SK-N-SH (cell line): ENCODE data around the gene BCL11B. TPM values are rescaled to one million over a fixed set of nuclear protein-coding genes. Genes with fewer than 3 reads are reported as not detected.

Experiments
- CTCF ChIA-PET: fragments of 300-600, 350-600 bp; formaldehyde crosslinking; extraction: SDS; loops from one replicate; lab custom pipeline; 2021; lab: Yijun Ruan, JAX
- POLR2A ChIA-PET: fragments of 350-600 bp; sonication (Branson Sonifier 250); formaldehyde crosslinking; extraction: SDS; loops from one replicate; lab custom pipeline; 2020; ENCODE audit warnings: antibody characterized with exemption, inconsistent platforms; lab: Yijun Ruan, JAX
- DNase-seq: peaks from one replicate; pipeline ENCODE4 v3.0.0; 2012
- H2AFZ ChIP-seq: fragments of 200-600 bp; sonication (generic); 2 replicates; pipeline ENCODE4 v1.8.1; 2016; ENCODE audit warnings: antibody characterized with exemption, mild to moderate bottlenecking, low read depth
- H3F3A ChIP-seq: fragments of 200-600 bp; sonication (generic); replicated peaks from 2 replicates; pipeline ENCODE3; 2016; ENCODE audit warnings: antibody characterized with exemption, mild to moderate bottlenecking; ENCODE audit not compliant: insufficient read depth
- H3K27ac ChIP-seq, 2 experiments: fragments of 200-500 bp in 1 of 2; fragments of 200-600 bp in 1 of 2; sonication (Bioruptor generic) in 1 of 2; sonication (generic), shearing (Covaris generic) in 1 of 2; 2 replicates each; pipeline versions ENCODE4 v1.5.1 to v1.6.1; 2014 to 2016; ENCODE audit warnings: low read depth in 2 of 2, inconsistent platforms in 1 of 2, low read length in 1 of 2, mild to moderate bottlenecking in 1 of 2, mixed read lengths in 1 of 2
- H3K27me3 ChIP-seq: fragments of 200-600 bp; sonication (generic), shearing (Covaris generic); 2 replicates; pipeline ENCODE4 v1.6.1; 2016; ENCODE audit warnings: mixed run types; ENCODE audit not compliant: insufficient read depth
- H3K36me3 ChIP-seq, 2 experiments: fragments of 200-500 bp in 1 of 2; fragments of 200-600 bp in 1 of 2; sonication (Bioruptor generic) in 1 of 2; sonication (generic) in 1 of 2; replicated peaks in 1 of 2; 2 replicates each; pipeline versions ENCODE3 to v1.5.1; 2014 to 2016; ENCODE audit warnings: low read length in 1 of 2, mild to moderate bottlenecking in 1 of 2; ENCODE audit not compliant: insufficient read depth in 2 of 2, control insufficient read depth in 1 of 2
- H3K4me1 ChIP-seq, 2 experiments: fragments of 200-500 bp in 1 of 2; fragments of 200-600 bp in 1 of 2; sonication (Bioruptor generic) in 1 of 2; sonication (generic), shearing (Covaris generic) in 1 of 2; 2 replicates each; pipeline versions ENCODE4 v1.5.1 to v1.6.1; 2014 to 2016; ENCODE audit warnings: low read depth in 1 of 2, low read length in 1 of 2, mixed run types in 1 of 2; ENCODE audit not compliant: insufficient read depth in 2 of 2, control insufficient read depth in 1 of 2
- H3K4me2 ChIP-seq: fragments of 200-600 bp; sonication (generic), shearing (Covaris generic); 2 replicates; pipeline ENCODE4 v1.6.1; 2017; ENCODE audit warnings: mixed run types
- H3K4me3 ChIP-seq, 2 experiments: fragments of 200-500 bp in 1 of 2; fragments of 200-600 bp in 1 of 2; sonication (Bioruptor generic) in 1 of 2; sonication (generic), shearing (Covaris generic) in 1 of 2; 2 replicates each; pipeline versions ENCODE4 v1.5.1 to v1.8.1; 2014 to 2016; ENCODE audit warnings: low read depth in 2 of 2, inconsistent platforms in 1 of 2, low read length in 1 of 2, mild to moderate bottlenecking in 1 of 2, mixed read lengths in 1 of 2, moderate library complexity in 1 of 2
- H3K79me2 ChIP-seq: fragments of 200-600 bp; sonication (generic); 2 replicates; pipeline ENCODE4 v1.8.1; 2017; ENCODE audit warnings: mild to moderate bottlenecking; ENCODE audit not compliant: insufficient read depth
- H3K9ac ChIP-seq: fragments of 200-600 bp; sonication (generic); 2 replicates; pipeline ENCODE4 v1.6.1; 2017; ENCODE audit warnings: mixed run types
- H3K9me2 ChIP-seq: fragments of 200-600 bp; sonication (generic); 2 replicates; pipeline ENCODE4 v1.6.1; 2017; ENCODE audit warnings: mixed run types
- H3K9me3 ChIP-seq: fragments of 200-600 bp; sonication (generic); 2 replicates; pipeline ENCODE4 v1.6.1; 2017; ENCODE audit warnings: mixed run types, mild to moderate bottlenecking, moderate library complexity
- H4K20me1 ChIP-seq: fragments of 200-600 bp; sonication (generic); 2 replicates; pipeline ENCODE4 v1.6.1; 2017; ENCODE audit warnings: mild to moderate bottlenecking, mixed run types; ENCODE audit not compliant: insufficient read depth
- ELF1 ChIP-seq: IDR thresholded peaks from 2 replicates; pipeline ENCODE4 v1.4.0; 2012
- EP300 ChIP-seq, 2 experiments: IDR thresholded peaks; 2 replicates each; pipeline versions ENCODE4 v1.4.0 to v1.6.1; 2012; ENCODE audit warnings: borderline replicate concordance in 1 of 2, low read depth in 1 of 2, low read length in 1 of 2
- FOSL2 ChIP-seq: IDR thresholded peaks from 2 replicates; pipeline ENCODE4 v1.4.0; 2012; ENCODE audit warnings: low read depth, mild to moderate bottlenecking, moderate library complexity, borderline replicate concordance
- FOXJ3 ChIP-seq: sonication (generic); formaldehyde crosslinking; IDR thresholded peaks from 2 replicates; pipeline ENCODE4 v1.5.1; 2020; ENCODE audit warnings: mild to moderate bottlenecking, missing genetic modification reagents
- FOXM1 ChIP-seq: IDR thresholded peaks from 2 replicates; pipeline ENCODE4 v1.4.0; 2012; ENCODE audit warnings: low read depth, mild to moderate bottlenecking
- IRF3 ChIP-seq: fragments of 150-350 bp; IDR thresholded peaks from 2 replicates; pipeline ENCODE4 v1.6.1; 2016; ENCODE audit warnings: mild to moderate bottlenecking, low read depth, low read length
- JUND ChIP-seq: IDR thresholded peaks from 2 replicates; pipeline ENCODE4 v1.4.0; 2012
- MEF2A ChIP-seq: IDR thresholded peaks from 2 replicates; pipeline ENCODE4 v1.4.0; 2012; ENCODE audit warnings: low read depth, borderline replicate concordance
- MXI1 ChIP-seq: IDR thresholded peaks from 2 replicates; pipeline ENCODE4 v1.6.1; 2012; ENCODE audit warnings: mild to moderate bottlenecking, low read depth, low read length, improper control_type of control experiment
- NFIC ChIP-seq: IDR thresholded peaks from 2 replicates; pipeline ENCODE4 v1.4.0; 2012; ENCODE audit warnings: borderline replicate concordance
- NRF1 ChIP-seq: IDR thresholded peaks from 2 replicates; pipeline ENCODE4 v1.6.1; 2012; ENCODE audit warnings: low read depth, mild to moderate bottlenecking, low read length
- RCOR1 ChIP-seq: fragments of 150-350 bp; IDR thresholded peaks from 2 replicates; pipeline ENCODE4 v1.6.1; 2017; ENCODE audit warnings: antibody characterized with exemption, low read length
- REST ChIP-seq: IDR thresholded peaks from 2 replicates; pipeline ENCODE4 v1.6.1; 2012; ENCODE audit warnings: mild to moderate bottlenecking, low read depth, low read length, moderate library complexity
- RXRA ChIP-seq: IDR thresholded peaks from 2 replicates; pipeline ENCODE4 v1.4.0; 2012; ENCODE audit warnings: low read depth, mild to moderate bottlenecking, borderline replicate concordance
- SMC3 ChIP-seq: IDR thresholded peaks from 2 replicates; pipeline ENCODE4 v1.6.1; 2012; ENCODE audit warnings: low read depth, low read length, improper control_type of control experiment
- TAF1 ChIP-seq: IDR thresholded peaks from 2 replicates; pipeline ENCODE4 v1.6.1; 2012; ENCODE audit warnings: low read depth, mild to moderate bottlenecking, low read length, moderate library complexity, borderline replicate concordance
- USF1 ChIP-seq: IDR thresholded peaks from 2 replicates; pipeline ENCODE4 v1.4.0; 2012; ENCODE audit warnings: low read depth, borderline replicate concordance
- YY1 ChIP-seq: IDR thresholded peaks from 2 replicates; pipeline ENCODE4 v1.4.0; 2012; ENCODE audit warnings: low read depth, mild to moderate bottlenecking
- WGBS: methylation state at CpG from one replicate; pipeline ENCODE4 v1.1.6; 2017; ENCODE audit warnings: low lambda C conversion rate; 5-methylcytosine and 5-hydroxymethylcytosine counted together
- polyA plus RNA-seq, 3 experiments: library from polyadenylated mRNA; depleted of rRNA; stranded (reverse); fragments of >200 nt; gene quantifications; 2 replicates each; pipeline ENCODE4 v1.2.3, GENCODE V29; 2012
- TF ChIP-seq, protein P1 (sequence below): IDR thresholded peaks from 2 replicates; pipeline ENCODE4; 2012
- TF ChIP-seq, protein P2 (sequence below): fragments of 150-350 bp; IDR thresholded peaks from 2 replicates; pipeline ENCODE4 v1.6.1; 2017; ENCODE audit warnings: antibody characterized with exemption, low read length, low read depth, borderline replicate concordance

BCL11B gene
- polyA plus RNA-seq, 1 of the 3 experiments (the other 2 are of a cell fraction): not detected

DNA sequence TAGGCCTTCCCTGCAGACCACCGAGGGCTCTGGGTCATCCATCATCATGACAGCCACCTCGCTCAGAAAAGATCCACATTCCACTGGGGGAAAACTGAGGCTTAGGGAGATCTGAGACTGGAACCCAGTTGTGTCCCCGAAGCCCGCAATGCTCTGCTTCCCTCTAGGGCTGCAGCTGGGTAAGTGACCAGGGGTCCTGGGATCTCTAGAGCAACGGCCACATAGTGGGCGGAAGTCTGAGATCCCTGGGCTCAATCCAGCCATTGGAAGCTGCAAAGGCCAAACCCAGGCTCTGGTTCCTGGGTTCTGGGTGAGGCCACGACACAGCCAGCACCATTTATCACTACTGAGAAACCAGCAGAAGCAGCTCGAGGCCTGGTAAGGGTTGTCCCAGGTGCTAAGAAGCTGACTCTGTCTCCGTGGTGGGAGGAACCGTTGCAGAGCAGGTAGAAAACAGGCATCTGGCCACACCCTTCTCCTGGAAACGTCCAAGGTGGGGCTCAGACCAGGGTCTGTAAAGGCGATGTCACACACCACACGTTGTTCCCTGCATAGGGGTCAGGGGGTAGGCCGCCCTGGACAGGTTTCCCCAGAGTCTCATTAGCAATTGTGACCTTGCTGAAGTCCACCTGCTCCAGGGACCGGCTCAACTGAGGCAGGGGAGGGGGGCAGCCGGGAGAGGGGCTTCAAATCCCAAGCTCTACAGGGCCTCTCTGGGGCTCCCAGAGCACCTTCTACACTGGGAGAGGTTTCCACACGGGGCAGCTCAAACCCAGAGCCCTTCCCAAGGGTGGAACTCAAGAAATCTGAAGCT lies 38.6 kb downstream of the BCL11B start:
- H3K79me2 ChIP-seq: no peaks in the 10 kb centered on the region
- H3F3A ChIP-seq: no peaks in the 10 kb centered on the region
- H3K9ac ChIP-seq: no peak overlapping the region
- H3K9me3 ChIP-seq: no peaks in the 10 kb centered on the region
- no peak overlapping the region for H3K27ac ChIP-seq
- no peaks in the 10 kb centered on the region for H4K20me1 ChIP-seq
- no peak overlapping the region for H3K4me2 ChIP-seq
- CTCF ChIA-PET: interaction anchor here (0.8 to 2.8 kb wide), 3 partner anchors 33 to 125 kb away, joined by 3 to 8 read pairs (median 3); no protein-coding TSS in a partner anchor
- no peak overlapping the region for H3K4me3 ChIP-seq
- no peaks in the 10 kb centered on the region for H3K9me2 ChIP-seq
- no peaks in the 10 kb centered on the region; a peak in 1 of 4 replicates for H3K4me1 ChIP-seq
- H2AFZ ChIP-seq: no peak overlapping the region
- TF ChIP-seq MEF2A: no peak
- TF ChIP-seq FOXM1: no peak
- TF ChIP-seq TAF1: no peak
- no peak for TF ChIP-seq FOSL2
- no peak for TF ChIP-seq RXRA
- no peak for TF ChIP-seq NRF1
- no peak for TF ChIP-seq JUND
- TF ChIP-seq USF1: no peak
- no peak for TF ChIP-seq RCOR1
- TF ChIP-seq YY1: no peak
- TF ChIP-seq, protein P1, sequence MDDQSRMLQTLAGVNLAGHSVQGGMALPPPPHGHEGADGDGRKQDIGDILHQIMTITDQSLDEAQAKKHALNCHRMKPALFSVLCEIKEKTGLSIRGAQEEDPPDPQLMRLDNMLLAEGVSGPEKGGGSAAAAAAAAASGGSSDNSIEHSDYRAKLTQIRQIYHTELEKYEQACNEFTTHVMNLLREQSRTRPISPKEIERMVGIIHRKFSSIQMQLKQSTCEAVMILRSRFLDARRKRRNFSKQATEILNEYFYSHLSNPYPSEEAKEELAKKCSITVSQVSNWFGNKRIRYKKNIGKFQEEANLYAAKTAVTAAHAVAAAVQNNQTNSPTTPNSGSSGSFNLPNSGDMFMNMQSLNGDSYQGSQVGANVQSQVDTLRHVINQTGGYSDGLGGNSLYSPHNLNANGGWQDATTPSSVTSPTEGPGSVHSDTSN: no peak
- no peak for TF ChIP-seq MXI1
- TF ChIP-seq EP300 (IDR thresholded peaks at IDR 0.05; ENCODE audit: borderline replicate concordance in 1 of 2, low read depth in 1 of 2, low read length in 1 of 2): no peak
- TF ChIP-seq REST: no peak
- no peak for TF ChIP-seq NFIC
- TF ChIP-seq, protein P2, sequence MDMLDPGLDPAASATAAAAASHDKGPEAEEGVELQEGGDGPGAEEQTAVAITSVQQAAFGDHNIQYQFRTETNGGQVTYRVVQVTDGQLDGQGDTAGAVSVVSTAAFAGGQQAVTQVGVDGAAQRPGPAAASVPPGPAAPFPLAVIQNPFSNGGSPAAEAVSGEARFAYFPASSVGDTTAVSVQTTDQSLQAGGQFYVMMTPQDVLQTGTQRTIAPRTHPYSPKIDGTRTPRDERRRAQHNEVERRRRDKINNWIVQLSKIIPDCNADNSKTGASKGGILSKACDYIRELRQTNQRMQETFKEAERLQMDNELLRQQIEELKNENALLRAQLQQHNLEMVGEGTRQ: no peak
- no peak for TF ChIP-seq ELF1
- TF ChIP-seq FOXJ3: no peak
- TF ChIP-seq IRF3: no peak
- no peak for TF ChIP-seq SMC3
- TF ChIP-seq, all 33 proteins: peak for 0
- peaks cover 36% of the 10 kb centered on the region; the same call in 1 of the 2 replicates for H3K27me3 ChIP-seq
- POLR2A ChIA-PET: no interaction called here
- DNase-seq: no peak
- H3K36me3 ChIP-seq: no peaks in the 10 kb centered on the region
- 18% methylated on average over 12 of the region's 17 CpGs for WGBS
